SU-DHL-6 (cell line): ENCODE results near the gene SATL1.

Experiments
- H2AFZ ChIP-seq: fragments of 200-600 bp; sonication (generic); 2 replicates; pipeline ENCODE4 v1.6.1; 2014; ENCODE audit warnings: low read depth, mild to moderate bottlenecking, moderate library complexity, mixed read lengths, antibody characterized with exemption, low read length; ENCODE audit not compliant: severe bottlenecking
- H3F3A ChIP-seq: fragments of 200-600 bp; shearing (Covaris generic); 2 replicates; pipeline ENCODE4 v1.6.0; 2016; ENCODE audit warnings: antibody characterized with exemption, mild to moderate bottlenecking; ENCODE audit not compliant: insufficient read depth
- H3K27ac ChIP-seq: fragments of 200-600 bp; sonication (generic); 2 replicates; pipeline ENCODE4 v1.5.1; 2016; ENCODE audit warnings: low read depth, mild to moderate bottlenecking, low read length, moderate library complexity, mixed read lengths
- H3K27me3 ChIP-seq: fragments of 200-600 bp; sonication (generic), shearing (Covaris generic); 2 replicates; pipeline ENCODE4 v1.6.0; 2014; ENCODE audit warnings: mild to moderate bottlenecking, low read length
- H3K36me3 ChIP-seq: fragments of 200-600 bp; sonication (generic); 2 replicates; pipeline ENCODE4 v1.6.1; 2014; ENCODE audit warnings: mild to moderate bottlenecking, low read length, mixed read lengths
- H3K4me2 ChIP-seq: fragments of 300-600, 200-600 bp; shearing (Covaris generic), sonication (generic); 2 replicates; pipeline ENCODE4 v1.6.0; 2014; ENCODE audit warnings: low read length, low read depth, mild to moderate bottlenecking; ENCODE audit not compliant: poor library complexity, severe bottlenecking
- H3K4me3 ChIP-seq: fragments of 200-600 bp; sonication (generic); 2 replicates; pipeline ENCODE4 v1.5.1; 2014; ENCODE audit warnings: antibody characterized with exemption, low read length, mild to moderate bottlenecking, mixed read lengths; ENCODE audit not compliant: insufficient read depth, poor library complexity, severe bottlenecking
- H3K79me2 ChIP-seq: fragments of 200-600 bp; sonication (generic); 2 replicates; pipeline ENCODE4 v1.6.1; 2014; ENCODE audit warnings: mild to moderate bottlenecking, low read length, moderate library complexity; ENCODE audit not compliant: insufficient read depth
- H3K9ac ChIP-seq: fragments of 200-600 bp; sonication (generic); 2 replicates; pipeline ENCODE4 v1.7.0; 2014; ENCODE audit warnings: mild to moderate bottlenecking, low read length
- H3K9me2 ChIP-seq: fragments of 200-600 bp; sonication (generic); replicated peaks from 2 replicates; pipeline ENCODE4 v1.6.1; 2014; ENCODE audit warnings: low read length; ENCODE audit not compliant: insufficient read depth
- H3K9me3 ChIP-seq: fragments of 200-600 bp; sonication (generic); 2 replicates; pipeline ENCODE4 v1.6.1; 2014; ENCODE audit warnings: low read length, mixed read lengths; ENCODE audit not compliant: insufficient read depth
- H4K20me1 ChIP-seq: fragments of 200-600 bp; sonication (generic); 2 replicates; pipeline ENCODE4 v1.6.1; 2014; ENCODE audit warnings: low read depth, mild to moderate bottlenecking, antibody characterized with exemption, low read length, moderate library complexity, mixed read lengths
- CTCF ChIP-seq: fragments of 200-600 bp; sonication (generic); IDR thresholded peaks from one replicate; pipeline ENCODE4 v1.5.1; 2017; ENCODE audit warnings: antibody characterized with exemption, mild to moderate bottlenecking, low read length, moderate library complexity; ENCODE audit not compliant: insufficient read depth, poor library complexity, severe bottlenecking
- EZH2phosphoT487 ChIP-seq: fragments of 200-600 bp; sonication (generic), shearing (Covaris generic); conservative IDR thresholded peaks from 2 replicates; pipeline ENCODE4 v1.6.1; 2018; ENCODE audit warnings: mild to moderate bottlenecking, antibody characterized with exemption, low read length, moderate library complexity, mixed read lengths

The SATL1 gene

GRCh38 chrX:85221361-85221760 is 22.2 kb downstream of the SATL1 start:
- Histone ChIP-seq H3K27me3 (no peaks in the 10 kb centered on the region), H3K4me2 (no peak overlapping the region), H3K27ac (no peak overlapping the region), H3K9me2 (no peaks in the 10 kb centered on the region), H3K4me3 (no peak overlapping the region), H2AFZ (no peak overlapping the region), H3K9ac (no peak overlapping the region), H3K79me2 (no peaks in the 10 kb centered on the region), H3K36me3 (no peaks in the 10 kb centered on the region), H3F3A (no peaks in the 10 kb centered on the region), H4K20me1 (no peaks in the 10 kb centered on the region), H3K9me3 (no peaks in the 10 kb centered on the region)
- TF ChIP-seq CTCF = no peak
- TF ChIP-seq EZH2phosphoT487 = no peak

DNA sequence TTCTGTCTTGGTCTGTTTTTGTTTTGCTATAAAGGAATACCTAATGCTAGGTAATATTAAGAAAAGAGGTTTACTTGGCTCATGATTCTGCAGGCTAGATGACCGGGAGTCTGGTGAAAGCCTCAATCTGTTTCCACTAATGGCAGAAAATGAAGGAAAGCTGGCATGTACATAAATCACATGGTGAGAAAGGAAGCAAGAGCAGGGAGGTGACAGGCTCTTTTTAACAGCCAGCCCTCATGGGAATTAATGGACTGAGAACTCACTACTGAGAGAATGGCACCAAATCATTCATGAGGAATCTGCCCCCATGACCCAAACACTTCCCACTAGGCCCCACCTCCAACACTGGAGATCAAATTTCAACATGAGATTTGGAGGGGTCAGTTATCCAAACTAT is 27.6 kb downstream of the SATL1 start:
- Histone ChIP-seq H3K27me3 (no peaks in the 10 kb centered on the region), H3K36me3 (no peaks in the 10 kb centered on the region), H3K27ac (no peak overlapping the region), H3K4me3 (no peak overlapping the region), H3K9me3 (no peaks in the 10 kb centered on the region), H2AFZ (no peak overlapping the region), H3K79me2 (no peaks in the 10 kb centered on the region), H4K20me1 (no peaks in the 10 kb centered on the region), H3K9ac (no peak overlapping the region), H3K4me2 (no peak overlapping the region), H3K9me2 (no peaks in the 10 kb centered on the region), H3F3A (no peaks in the 10 kb centered on the region)
- TF ChIP-seq EZH2phosphoT487 (no peak), CTCF (no peak)

DNA sequence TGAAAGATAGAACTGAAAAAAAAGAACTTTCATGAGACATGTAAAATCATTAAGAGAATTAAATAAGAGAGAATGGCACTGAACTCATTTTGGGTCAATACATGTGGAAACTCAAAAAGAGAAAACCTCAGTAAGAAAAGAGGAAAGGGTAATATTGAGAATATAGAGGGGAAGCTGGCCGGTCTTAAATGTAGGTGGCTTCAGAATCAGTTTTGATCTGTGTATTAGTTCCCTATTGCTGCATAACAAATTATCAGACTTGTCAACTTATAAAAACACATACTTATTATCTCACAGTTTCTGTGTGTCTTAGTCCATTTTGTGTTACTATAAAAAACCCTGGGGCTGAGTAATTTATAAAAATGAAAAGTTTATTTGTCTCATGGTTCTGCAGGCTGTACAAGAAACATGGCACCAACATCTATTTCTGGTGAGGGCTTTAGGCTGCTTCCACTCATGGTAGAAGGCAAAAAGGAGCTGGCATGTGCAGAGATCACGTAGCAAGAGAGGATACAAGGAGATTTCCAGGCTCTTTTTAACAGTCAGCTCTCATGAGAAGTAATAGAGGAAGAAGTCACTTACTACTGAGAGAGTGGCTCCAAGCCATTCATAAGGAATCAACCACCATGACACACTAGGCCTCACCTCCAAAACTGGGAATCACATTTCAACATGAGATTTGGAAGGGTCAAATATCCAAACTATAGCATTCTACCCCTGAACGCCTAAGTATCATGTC is 29.6 kb downstream of the SATL1 start:
- no peaks in the 10 kb centered on the region for H3F3A ChIP-seq
- H3K4me2 ChIP-seq = no peak overlapping the region
- H3K27me3 ChIP-seq = no peaks in the 10 kb centered on the region
- TF ChIP-seq CTCF = no peak
- TF ChIP-seq EZH2phosphoT487 = no peak
- H3K9me2 ChIP-seq = no peaks in the 10 kb centered on the region
- no peak overlapping the region for H3K4me3 ChIP-seq
- no peak overlapping the region for H3K9ac ChIP-seq
- H3K9me3 ChIP-seq = no peaks in the 10 kb centered on the region
- H3K27ac ChIP-seq = no peak overlapping the region
- H3K79me2 ChIP-seq = no peaks in the 10 kb centered on the region
- no peak overlapping the region for H2AFZ ChIP-seq
- H4K20me1 ChIP-seq = no peaks in the 10 kb centered on the region
- no peaks in the 10 kb centered on the region for H3K36me3 ChIP-seq
